ENCODE data around the gene TMEM248. TPM values are rescaled to one million over a fixed set of nuclear protein-coding genes. Genes with fewer than 3 reads are reported as not detected.
A peak's percentile ranks its signal among the peaks of the same experiment; 100 is the strongest.
"Not testable (repeated sequence)": the region's sequence is repeated elsewhere in the genome, so short reads cannot be mapped to it uniquely, and the experiment has no call there.

TMEM248 gene
- polyA plus RNA-seq, 3 donors: 28.1 to 35.2 (median 29.1) TPM

- H3K27ac ChIP-seq (ENCODE audit: low read depth, low read length): no peak overlapping the region
- WGBS, 3 donors: 90 to 97% (median 94%) methylated on average over 8 of the region's 8 CpGs
These were observed 15.7 kb upstream of the TMEM248 start for GRCh38 chr7:66905278-66905677.

DNA sequence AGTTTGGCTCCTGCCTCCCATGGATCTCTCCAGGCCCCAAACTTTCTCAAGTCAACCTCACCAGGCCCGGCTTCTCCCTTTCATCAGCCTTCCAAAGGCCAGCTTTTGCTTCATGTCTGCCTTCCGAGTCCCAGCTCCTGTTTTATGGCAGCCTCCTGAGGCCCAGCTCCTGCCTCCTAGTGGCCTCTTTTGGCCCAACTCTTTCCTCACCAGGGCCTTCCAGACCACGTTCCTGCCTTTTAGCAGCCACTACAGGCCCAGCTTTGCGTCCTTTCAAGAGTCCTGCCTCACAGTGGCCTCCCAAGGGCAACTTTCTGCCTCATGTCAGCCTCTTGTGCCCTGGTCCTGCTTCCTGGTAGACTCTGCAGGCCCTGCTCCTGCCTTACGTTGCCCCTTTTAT is 15.3 kb upstream of the TMEM248 start:
- H3K27ac ChIP-seq (ENCODE audit: low read depth, low read length): no peak overlapping the region
- WGBS, 3 donors: 87 to 94% (median 89%) methylated on average over 5 of the region's 5 CpGs

DNA sequence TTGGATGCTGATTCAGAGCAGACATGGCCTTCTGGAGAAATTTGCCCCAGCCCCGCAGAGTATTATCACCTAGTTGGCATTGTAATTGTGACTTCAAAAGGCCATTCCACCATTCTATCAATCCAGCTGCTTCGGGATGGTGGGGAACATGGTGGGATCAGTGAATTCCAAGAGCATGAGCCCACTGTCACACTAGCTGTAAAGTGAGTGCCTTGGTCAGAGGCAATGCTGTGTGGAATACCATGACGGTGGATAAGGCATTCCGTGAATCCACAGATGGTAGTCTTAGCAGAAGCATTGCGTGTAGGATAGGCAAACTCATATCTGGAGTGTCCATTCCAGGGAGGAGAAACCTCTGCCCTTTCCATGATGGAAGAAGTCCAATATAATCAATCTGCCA is 13.3 kb upstream of the TMEM248 start:
- H3K27ac ChIP-seq (ENCODE audit: low read depth, low read length): no peak overlapping the region
- 96 to 98% (median 98%) methylated on average over 5 of the region's 5 CpGs for WGBS, 3 donors

DNA sequence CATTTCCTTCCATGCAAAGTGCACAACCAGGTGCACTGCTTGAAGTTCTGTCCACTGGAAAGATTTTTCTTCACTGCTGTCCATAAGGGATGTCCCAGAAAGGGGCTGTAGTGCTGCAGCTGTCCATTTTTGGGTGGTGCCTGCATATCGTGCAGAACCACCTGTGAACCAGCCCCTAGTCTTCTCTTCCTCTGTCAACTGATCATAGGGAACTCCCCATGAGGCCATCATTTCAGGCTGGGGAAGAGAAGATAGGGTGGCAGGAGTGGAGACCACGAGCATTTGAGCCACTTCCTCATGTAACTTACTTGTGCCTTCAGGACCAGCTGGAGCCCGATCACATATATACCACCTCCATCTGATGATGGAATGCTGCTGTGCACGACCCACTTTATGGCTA is 12.4 kb upstream of the TMEM248 start:
- 74 to 90% (median 77%) methylated on average over 4 of the region's 4 CpGs for WGBS, 3 donors
- not testable (repeated sequence) for H3K27ac ChIP-seq (ENCODE audit: low read depth, low read length)

- H3K27ac ChIP-seq (ENCODE audit: low read depth, low read length): no peak overlapping the region
- 65 to 80% (median 72%) methylated on average over 3 of the region's 3 CpGs for WGBS, 3 donors
These were observed 10.2 kb upstream of the TMEM248 start for GRCh38 chr7:66910789-66911188.

GRCh38 chr7:66911191-66911590 is 9.8 kb upstream of the TMEM248 start:
- not testable (repeated sequence) for H3K27ac ChIP-seq (ENCODE audit: low read depth, low read length)
- 95 to 100% (median 98%) methylated on average over 2 of the region's 2 CpGs for WGBS, 3 donors

- 75 to 95% (median 89%) methylated on average over 2 of the region's 2 CpGs for WGBS, 3 donors
- no peak overlapping the region for H3K27ac ChIP-seq (ENCODE audit: low read depth, low read length)
These were observed 8.8 kb upstream of the TMEM248 start for GRCh38 chr7:66912195-66912594.

DNA sequence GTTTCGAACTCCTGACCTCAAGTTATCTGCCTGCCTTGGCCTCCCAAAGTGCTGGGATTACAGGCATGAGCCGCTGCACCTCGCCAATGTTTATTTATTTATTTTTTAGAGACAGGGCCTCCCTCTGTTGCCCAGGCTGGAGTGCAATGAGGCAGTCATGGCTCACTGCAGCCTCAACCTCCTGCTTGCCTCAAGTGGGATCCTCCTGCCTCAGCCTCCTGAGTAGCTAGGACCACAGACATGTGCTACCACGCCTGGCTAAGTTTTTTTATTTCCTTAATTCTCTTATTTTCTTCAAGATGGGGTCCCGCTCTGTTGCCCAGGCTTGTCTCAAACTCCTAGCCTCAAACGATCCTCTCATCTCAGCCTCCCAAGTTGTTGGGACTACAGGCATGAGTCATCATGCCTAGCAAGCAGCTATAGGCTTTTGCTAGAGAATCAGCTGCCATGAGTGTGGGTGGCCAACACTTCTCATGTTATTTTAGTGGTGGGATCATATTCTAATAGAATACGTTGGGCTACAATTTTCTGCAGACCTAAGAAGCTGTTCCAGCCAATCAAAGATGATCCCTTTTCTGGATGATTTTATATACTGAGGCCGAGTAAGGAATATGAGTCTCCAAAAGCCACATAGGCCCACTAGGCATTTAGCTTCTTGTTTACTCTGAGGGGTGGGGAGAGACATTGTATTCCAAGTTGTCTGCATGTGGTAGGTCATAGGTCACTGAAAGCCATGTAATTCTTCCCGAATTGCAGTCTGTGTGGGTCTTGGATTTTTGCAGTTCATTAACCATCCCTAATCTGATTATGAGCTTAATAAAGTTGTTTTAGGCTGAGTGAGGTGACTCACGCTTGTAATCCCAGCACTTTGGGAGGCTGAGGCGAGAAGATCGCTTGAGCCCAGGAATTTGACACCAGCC is 7.6 kb upstream of the TMEM248 start:
- no peak overlapping the region for H3K27ac ChIP-seq (ENCODE audit: low read depth, low read length)
- 87 to 89% (median 87%) methylated on average over 12 of the region's 12 CpGs for WGBS, 3 donors

DNA sequence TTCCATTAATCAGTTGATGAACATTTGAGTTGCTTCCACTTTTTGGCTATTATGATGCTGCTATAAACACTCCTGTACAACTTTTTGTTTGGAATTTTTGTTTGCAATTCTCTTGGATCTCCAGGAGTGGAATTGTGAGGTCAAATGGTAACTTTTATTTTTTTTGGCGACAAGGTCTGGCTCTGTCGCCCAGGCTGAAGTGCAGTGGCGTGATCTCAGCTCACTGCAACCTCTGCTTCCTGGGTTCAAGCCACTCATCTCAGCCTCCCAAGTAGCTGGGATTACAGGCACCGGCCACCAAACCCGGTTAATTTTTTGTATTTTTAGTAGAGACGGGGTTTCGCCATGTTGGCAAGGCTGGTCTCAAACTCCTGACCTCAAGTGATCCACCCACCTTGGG is 3.1 kb upstream of the TMEM248 start:
- H3K27ac ChIP-seq (ENCODE audit: low read depth, low read length): not testable (repeated sequence)
- WGBS, 3 donors: 77 to 90% (median 87%) methylated on average over 7 of the region's 7 CpGs

GRCh38 chr7:66919304-66919703 is 1.7 kb upstream of the TMEM248 start:
- no peak overlapping the region for H3K27ac ChIP-seq (ENCODE audit: low read depth, low read length)
- WGBS, 3 donors: 95 to 100% (median 96%) methylated on average over 1 of the region's 1 CpG

DNA sequence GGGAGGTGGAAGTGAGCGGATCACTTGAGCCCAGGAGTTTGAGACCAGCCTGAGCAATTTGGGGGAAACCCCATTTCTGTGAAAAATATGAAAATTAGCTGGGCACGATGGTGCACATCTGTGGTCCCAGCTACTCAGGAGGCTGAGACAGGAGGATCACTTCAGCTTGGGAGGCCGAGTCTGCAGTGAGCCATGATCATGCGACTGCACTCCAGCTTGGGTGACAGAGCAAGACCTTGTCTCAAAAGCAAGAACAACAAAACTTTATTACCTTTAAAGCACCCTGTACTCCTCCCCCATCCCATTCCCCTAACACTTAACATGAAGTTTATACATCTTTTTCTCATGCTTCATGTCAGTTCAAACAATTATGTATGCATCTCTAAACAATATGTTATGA is 1.3 kb upstream of the TMEM248 start:
- 93 to 98% (median 97%) methylated on average over 4 of the region's 4 CpGs for WGBS, 3 donors
- H3K27ac ChIP-seq (ENCODE audit: low read depth, low read length): no peak overlapping the region

DNA sequence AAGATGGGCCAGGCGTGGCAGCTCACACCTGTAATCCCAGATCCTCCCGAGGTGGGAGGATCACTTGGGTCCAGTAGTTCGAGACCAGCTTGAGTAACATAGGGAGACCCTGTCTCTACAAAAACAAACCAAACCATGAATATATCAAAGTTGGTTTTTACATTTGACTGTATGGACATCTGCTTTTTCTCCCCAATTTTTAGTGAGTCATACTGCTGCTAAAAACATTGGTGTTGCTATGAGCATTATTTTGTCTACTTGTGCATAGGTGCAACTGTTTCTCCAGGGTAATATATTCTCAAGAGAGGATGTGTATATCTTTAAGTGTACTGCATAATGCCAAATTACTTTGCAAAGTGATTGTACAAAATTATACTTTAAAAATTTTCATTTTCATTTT is 769 bp upstream of the TMEM248 start:
- WGBS, 3 donors: 82 to 83% (median 82%) methylated on average over 3 of the region's 3 CpGs
- H3K27ac ChIP-seq (ENCODE audit: low read depth, low read length): no peak overlapping the region

GRCh38 chr7:66921396-66921917 is 432 bp downstream of the TMEM248 start:
- H3K27ac ChIP-seq (ENCODE audit: low read depth, low read length): peak overlapping the region; percentile 41
- 0 to 1% (median 0%) methylated on average over 32 to 47 of the region's 47 CpGs for WGBS, 3 donors

- H3K27ac ChIP-seq (ENCODE audit: low read depth, low read length): no peak overlapping the region
- WGBS, 3 donors: 5 to 6% (median 6%) methylated on average over 15 of the region's 15 CpGs
These were observed 977 bp downstream of the TMEM248 start for GRCh38 chr7:66921918-66922486.

- no peak overlapping the region for H3K27ac ChIP-seq (ENCODE audit: low read depth, low read length)
- WGBS, 3 donors: 87 to 90% (median 88%) methylated on average over 3 of the region's 3 CpGs
These were observed 4.2 kb downstream of the TMEM248 start for GRCh38 chr7:66925255-66925654.

DNA sequence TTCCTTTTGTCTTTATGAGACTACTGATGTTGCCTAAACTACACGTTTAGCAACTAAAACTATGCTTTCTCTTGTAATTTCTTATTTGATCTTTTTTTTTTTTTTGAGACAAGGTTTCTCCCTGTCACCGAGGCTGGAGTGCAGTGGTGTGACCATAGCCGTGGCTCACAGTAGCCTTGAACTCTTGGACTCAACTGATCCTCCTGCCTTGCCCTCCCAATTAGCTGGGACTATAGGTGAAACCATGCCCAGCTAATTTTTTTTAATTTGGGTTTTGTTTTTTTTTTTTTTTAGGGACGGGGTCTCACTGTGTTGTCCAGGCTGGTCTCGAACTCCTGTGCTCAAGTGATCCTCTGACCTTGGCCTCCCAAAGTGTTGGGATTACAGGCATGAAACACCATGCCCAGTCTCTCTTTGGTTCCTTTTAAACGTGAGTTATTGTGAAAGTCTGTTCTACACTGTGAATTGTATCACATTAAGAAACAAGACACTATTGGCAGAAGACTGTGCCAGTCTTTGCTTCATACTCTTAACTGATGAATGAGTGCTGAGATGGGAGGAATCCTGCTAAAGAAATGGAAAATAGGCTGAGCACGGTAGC is 6.4 kb downstream of the TMEM248 start:
- H3K27ac ChIP-seq (ENCODE audit: low read depth, low read length): no peak overlapping the region
- WGBS, 3 donors: 59 to 80% (median 74%) methylated on average over 7 of the region's 7 CpGs

DNA sequence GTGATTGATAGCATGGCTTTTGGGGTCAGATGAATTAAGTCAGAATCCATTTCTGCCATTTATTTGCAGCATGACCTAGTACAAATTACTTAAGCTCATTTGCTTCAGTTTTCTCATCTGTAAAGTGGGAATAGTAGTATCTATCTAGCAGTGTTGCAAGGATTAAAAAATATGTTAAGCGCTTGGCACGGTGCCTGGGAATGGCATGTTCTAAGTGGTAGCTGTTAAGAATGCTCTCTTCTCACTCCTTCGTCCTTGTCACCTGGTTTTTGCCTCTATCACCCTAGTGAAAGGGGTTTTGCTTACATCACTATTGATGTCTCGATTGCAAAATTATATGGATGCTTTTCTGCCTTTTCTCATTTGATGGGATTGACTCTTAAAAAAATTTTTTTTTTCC is 7.4 kb downstream of the TMEM248 start:
- WGBS, 3 donors: 92 to 94% (median 93%) methylated on average over 4 of the region's 4 CpGs
- no peak overlapping the region for H3K27ac ChIP-seq (ENCODE audit: low read depth, low read length)

DNA sequence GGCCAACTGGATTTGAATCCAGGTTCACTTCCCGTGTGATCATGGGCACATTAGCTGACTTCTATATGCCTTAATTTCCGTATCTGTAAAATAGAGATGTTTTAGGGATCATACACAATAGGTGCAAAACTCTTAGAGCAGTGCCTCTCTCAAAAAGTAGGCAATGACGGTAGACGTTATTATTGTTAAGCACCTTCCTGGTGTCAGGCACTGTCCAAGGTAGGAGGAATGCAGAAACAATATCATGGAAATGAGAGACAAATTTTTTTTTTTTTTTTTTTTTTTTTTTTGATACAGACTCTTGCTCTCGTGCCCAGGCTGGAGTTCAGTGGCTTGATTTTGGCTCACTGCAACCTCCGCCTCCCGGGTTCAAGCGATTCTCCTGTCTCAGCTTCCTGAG is 8.1 kb downstream of the TMEM248 start:
- H3K27ac ChIP-seq (ENCODE audit: low read depth, low read length): no peak overlapping the region
- WGBS, 3 donors: 91 to 92% (median 91%) methylated on average over 8 of the region's 8 CpGs

GRCh38 chr7:66929935-66930334 is 8.9 kb downstream of the TMEM248 start:
- H3K27ac ChIP-seq (ENCODE audit: low read depth, low read length): no peak overlapping the region
- 94 to 96% (median 95%) methylated on average over 5 of the region's 5 CpGs for WGBS, 3 donors

Measured in adipose tissue (tissue), 3 donors.